T-helper 1 cell treated with Interleukin-12 subunit alpha and Interleukin-12 subunit beta and Interleukin-4 antibody, amounts not matched to agents 30 μg/mL and 1 μg/mL, for 36 hours (primary cell): ENCODE results near the gene GRIK3.
"Not testable (repeated sequence)": the region's sequence is repeated elsewhere in the genome, so short reads cannot be mapped to it uniquely, and the experiment has no call there.

Source experiments
- H3K27ac Mint-ChIP-seq: one replicate; pipeline ENCODE4 v1.8.0; 2021; ENCODE audit warnings: mild to moderate bottlenecking, mixed read lengths
- H3K27me3 Mint-ChIP-seq: one replicate; pipeline ENCODE4 v1.8.0; 2021; ENCODE audit warnings: low read depth, mixed read lengths
- H3K36me3 Mint-ChIP-seq: one replicate; pipeline ENCODE4 v1.8.0; 2021; ENCODE audit warnings: low read depth, mixed read lengths
- H3K4me1 Mint-ChIP-seq: one replicate; pipeline ENCODE4 v1.8.0; 2021; ENCODE audit warnings: low read depth, mixed read lengths
- H3K4me3 Mint-ChIP-seq: one replicate; pipeline ENCODE4 v1.8.0; 2021; ENCODE audit warnings: mild to moderate bottlenecking, moderate library complexity, mixed read lengths
- H3K9me3 Mint-ChIP-seq: one replicate; pipeline ENCODE4 v1.8.0; 2021; ENCODE audit warnings: mixed read lengths

The GRIK3 gene

GRCh38 chr1:37034121-37035013 lies at the start of gene GRIK3:
GRIK3 (minus strand) TSS chr1:37034515; CDS start chr1:37034108, 407 bp downstream.
- H3K9me3 Mint-ChIP-seq = no peaks in the 10 kb centered on the region
- peaks cover 5% of the 10 kb centered on the region for H3K4me1 Mint-ChIP-seq
- H3K36me3 Mint-ChIP-seq = no peaks in the 10 kb centered on the region
- peaks cover 76% of the 10 kb centered on the region for H3K27me3 Mint-ChIP-seq
- no peak within 1 kb of the TSS for H3K4me3 Mint-ChIP-seq
- no peak within 1 kb of the TSS for H3K27ac Mint-ChIP-seq

GRCh38 chr1:37084013-37084412 lies 49.7 kb upstream of the GRIK3 start:
- Mint-ChIP-seq H3K27ac (no peak overlapping the region), H3K27me3 (peaks cover 4% of the 10 kb centered on the region), H3K36me3 (no peaks in the 10 kb centered on the region), H3K4me3 (no peak overlapping the region), H3K4me1 (no peaks in the 10 kb centered on the region), H3K9me3 (no peaks in the 10 kb centered on the region)

GRCh38 chr1:37083603-37084002 lies 49.3 kb upstream of the GRIK3 start:
- Mint-ChIP-seq H3K36me3 (no peaks in the 10 kb centered on the region), H3K4me3 (no peak overlapping the region)

DNA sequence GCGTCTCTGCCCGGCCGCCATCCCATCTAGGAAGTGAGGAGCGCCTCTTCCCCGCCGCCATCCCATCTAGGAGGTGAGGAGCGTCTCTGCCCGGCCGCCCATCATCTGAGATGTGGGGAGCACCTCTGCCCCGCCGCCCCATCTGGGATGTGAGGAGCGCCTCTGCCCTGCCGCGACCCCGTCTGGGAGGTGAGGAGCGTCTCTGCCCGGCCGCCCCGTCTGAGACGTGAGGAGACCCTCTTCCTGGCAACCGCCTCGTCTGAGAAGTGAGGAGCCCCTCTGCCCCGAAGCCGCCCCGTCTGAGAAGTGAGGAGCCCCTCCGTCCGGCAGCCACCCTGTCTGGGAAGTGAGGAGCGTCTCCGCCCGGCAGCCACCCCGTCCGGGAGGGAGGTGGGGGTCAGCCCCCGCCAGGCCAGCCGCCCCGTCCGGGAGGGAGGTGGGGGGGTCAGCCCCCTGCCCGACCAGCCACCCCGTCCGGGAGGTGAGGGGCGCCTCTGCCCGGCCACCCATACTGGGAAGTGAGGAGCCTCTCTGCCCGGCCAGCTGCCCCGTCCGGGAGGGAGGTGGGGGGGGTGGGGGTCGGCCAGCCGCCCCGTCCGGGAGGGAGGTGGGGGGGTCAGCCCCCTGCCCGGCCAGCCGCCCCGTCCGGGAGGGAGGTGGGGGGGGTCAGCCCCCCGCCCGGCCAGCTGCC lies 46.1 kb upstream of the GRIK3 start:
- H3K27ac Mint-ChIP-seq, H3K4me1 Mint-ChIP-seq, H3K36me3 Mint-ChIP-seq, H3K4me3 Mint-ChIP-seq, H3K27me3 Mint-ChIP-seq, H3K9me3 Mint-ChIP-seq: not testable (repeated sequence)

More at GRCh38 chr1:37083603-37084002, 49.3 kb upstream of the GRIK3 start:
- Mint-ChIP-seq H3K4me1 (no peaks in the 10 kb centered on the region), H3K27me3 (peaks cover 4% of the 10 kb centered on the region), H3K9me3 (no peaks in the 10 kb centered on the region), H3K27ac (no peak overlapping the region)

- H3K27ac Mint-ChIP-seq = no peak overlapping the region
- no peaks in the 10 kb centered on the region for H3K36me3 Mint-ChIP-seq
- no peaks in the 10 kb centered on the region for H3K4me1 Mint-ChIP-seq
- H3K9me3 Mint-ChIP-seq = no peaks in the 10 kb centered on the region
- H3K27me3 Mint-ChIP-seq = no peaks in the 10 kb centered on the region
- no peak overlapping the region for H3K4me3 Mint-ChIP-seq
Observed at GRCh38 chr1:37078866-37079265, 44.6 kb upstream of the GRIK3 start.

DNA sequence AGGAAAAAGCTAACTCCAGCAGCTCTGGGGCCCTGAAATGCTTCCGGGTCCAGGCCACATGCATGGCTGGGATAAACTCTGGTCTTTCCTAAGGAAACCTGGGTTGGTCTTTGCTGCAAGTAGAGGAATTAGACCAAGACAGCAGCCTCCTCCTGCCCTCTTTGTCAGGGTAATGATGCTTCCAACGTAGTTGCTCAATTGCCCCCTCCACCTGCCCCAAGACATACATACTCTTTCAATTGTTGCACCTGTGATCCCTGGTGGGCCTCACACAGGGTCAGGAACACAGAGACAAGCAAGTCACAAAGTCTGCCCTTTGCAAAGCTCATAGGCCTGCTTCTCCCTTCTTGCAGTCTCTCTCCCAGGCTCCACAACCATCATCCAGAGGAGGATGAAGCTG lies 41.9 kb upstream of the GRIK3 start:
- H3K36me3 Mint-ChIP-seq = no peaks in the 10 kb centered on the region
- H3K27ac Mint-ChIP-seq = no peak overlapping the region
- H3K27me3 Mint-ChIP-seq = no peaks in the 10 kb centered on the region
- H3K9me3 Mint-ChIP-seq = no peaks in the 10 kb centered on the region
- H3K4me3 Mint-ChIP-seq = no peak overlapping the region
- no peaks in the 10 kb centered on the region for H3K4me1 Mint-ChIP-seq

- H3K4me3 Mint-ChIP-seq = no peak overlapping the region
- no peaks in the 10 kb centered on the region for H3K9me3 Mint-ChIP-seq
- no peaks in the 10 kb centered on the region for H3K4me1 Mint-ChIP-seq
- H3K27ac Mint-ChIP-seq = no peak overlapping the region
- no peaks in the 10 kb centered on the region for H3K27me3 Mint-ChIP-seq
- H3K36me3 Mint-ChIP-seq = no peaks in the 10 kb centered on the region
Observed at GRCh38 chr1:37073854-37074379, 39.6 kb upstream of the GRIK3 start.

DNA sequence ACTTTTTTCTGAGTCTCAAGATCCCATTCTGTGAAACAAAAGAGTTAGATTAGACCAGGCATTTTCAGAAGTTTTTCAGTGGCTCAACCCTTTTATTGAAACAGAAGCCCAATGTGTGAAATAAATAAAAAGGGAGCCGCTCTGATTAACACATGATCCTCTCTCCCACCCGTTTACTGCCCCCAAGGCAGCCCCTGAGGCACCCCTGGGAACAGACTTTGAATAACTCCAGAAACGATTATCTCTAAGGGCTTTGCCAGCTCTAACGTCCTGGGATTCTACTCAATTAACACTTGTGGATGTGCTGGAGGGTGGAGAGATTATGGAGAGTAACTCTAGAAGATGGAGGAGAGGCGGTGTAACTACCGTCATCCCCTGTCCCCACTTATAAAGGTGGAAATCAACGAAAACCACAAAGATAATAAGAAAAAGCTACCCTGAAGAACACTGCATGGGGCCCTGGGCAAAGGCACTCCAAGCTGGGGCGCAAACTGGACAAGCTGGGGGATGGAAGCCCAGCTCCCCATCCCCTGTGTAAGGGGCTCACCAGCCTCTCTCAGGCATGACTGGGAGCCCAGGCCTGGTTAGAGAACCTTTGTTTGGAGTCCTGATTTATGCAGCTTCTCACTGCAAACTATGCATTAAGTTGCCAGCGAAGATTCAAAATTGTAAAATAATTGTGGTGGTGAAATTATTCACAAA lies 39.0 kb upstream of the GRIK3 start:
- no peak overlapping the region for H3K4me3 Mint-ChIP-seq

GRCh38 chr1:37071829-37072228 lies 37.5 kb upstream of the GRIK3 start:
- Mint-ChIP-seq H3K27me3 (peaks cover 4% of the 10 kb centered on the region), H3K9me3 (no peaks in the 10 kb centered on the region), H3K36me3 (no peaks in the 10 kb centered on the region), H3K4me3 (no peak overlapping the region), H3K27ac (no peak overlapping the region), H3K4me1 (no peaks in the 10 kb centered on the region)

More for the DNA sequence above, 39.0 kb upstream of the GRIK3 start:
- H3K9me3 Mint-ChIP-seq = no peaks in the 10 kb centered on the region
- H3K4me1 Mint-ChIP-seq = no peaks in the 10 kb centered on the region
- H3K27ac Mint-ChIP-seq = no peak overlapping the region
- H3K36me3 Mint-ChIP-seq = no peaks in the 10 kb centered on the region
- no peaks in the 10 kb centered on the region for H3K27me3 Mint-ChIP-seq

- no peaks in the 10 kb centered on the region for H3K4me1 Mint-ChIP-seq
- peaks cover 4% of the 10 kb centered on the region for H3K27me3 Mint-ChIP-seq
- H3K27ac Mint-ChIP-seq = no peak overlapping the region
- H3K4me3 Mint-ChIP-seq = no peak overlapping the region
- no peaks in the 10 kb centered on the region for H3K36me3 Mint-ChIP-seq
- no peaks in the 10 kb centered on the region for H3K9me3 Mint-ChIP-seq
Observed at GRCh38 chr1:37070126-37070525, 35.8 kb upstream of the GRIK3 start.

DNA sequence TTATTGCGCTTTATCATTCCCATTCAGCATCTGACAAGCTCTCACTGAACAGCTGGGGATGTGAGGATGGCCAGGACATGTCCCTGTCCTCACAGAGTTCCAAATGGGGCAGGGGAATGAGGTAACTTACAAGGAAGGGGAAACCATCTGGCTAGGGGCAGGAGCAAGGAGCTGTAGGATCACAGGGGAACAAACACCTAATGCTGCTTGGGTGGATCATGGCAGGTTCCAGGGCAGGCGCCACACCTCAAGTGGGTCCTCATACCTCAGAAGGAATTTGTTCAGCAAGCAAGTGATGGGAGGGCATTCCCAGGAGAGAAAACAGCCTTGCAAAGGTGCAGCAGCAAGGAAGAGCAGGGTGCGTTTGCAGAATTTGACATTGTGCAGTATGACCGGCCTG lies 35.1 kb upstream of the GRIK3 start:
- no peaks in the 10 kb centered on the region for H3K4me1 Mint-ChIP-seq
- H3K9me3 Mint-ChIP-seq = no peaks in the 10 kb centered on the region
- no peak overlapping the region for H3K27ac Mint-ChIP-seq
- H3K27me3 Mint-ChIP-seq = peaks cover 4% of the 10 kb centered on the region
- H3K36me3 Mint-ChIP-seq = no peaks in the 10 kb centered on the region
- no peak overlapping the region for H3K4me3 Mint-ChIP-seq

- no peaks in the 10 kb centered on the region for H3K4me1 Mint-ChIP-seq
- peaks cover 4% of the 10 kb centered on the region for H3K27me3 Mint-ChIP-seq
- no peak overlapping the region for H3K27ac Mint-ChIP-seq
- no peaks in the 10 kb centered on the region for H3K36me3 Mint-ChIP-seq
- no peaks in the 10 kb centered on the region for H3K9me3 Mint-ChIP-seq
- H3K4me3 Mint-ChIP-seq = no peak overlapping the region
Observed at GRCh38 chr1:37068897-37069296, 34.6 kb upstream of the GRIK3 start.

DNA sequence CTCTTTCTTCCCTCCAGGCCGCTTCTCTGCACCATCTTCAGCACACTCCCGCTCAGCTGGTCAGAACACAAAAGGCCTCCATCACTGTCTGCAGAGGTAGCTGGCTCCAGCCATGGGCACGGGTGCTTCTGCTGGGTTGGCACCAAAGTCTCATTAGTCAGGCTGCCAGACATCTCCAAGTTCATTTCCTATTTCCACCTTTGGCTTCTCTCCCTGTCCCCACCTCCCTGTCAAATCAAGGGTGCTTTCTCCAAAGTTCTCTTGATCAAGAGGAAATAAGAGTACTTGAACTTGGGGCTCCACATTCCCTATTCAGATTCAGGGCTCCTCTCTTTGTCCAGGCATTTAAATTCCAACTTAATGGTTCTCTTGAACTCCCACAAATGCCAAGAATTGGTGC lies 33.9 kb upstream of the GRIK3 start:
- peaks cover 4% of the 10 kb centered on the region for H3K27me3 Mint-ChIP-seq
- H3K4me3 Mint-ChIP-seq = no peak overlapping the region
- no peak overlapping the region for H3K27ac Mint-ChIP-seq
- no peaks in the 10 kb centered on the region for H3K9me3 Mint-ChIP-seq
- H3K4me1 Mint-ChIP-seq = no peaks in the 10 kb centered on the region
- H3K36me3 Mint-ChIP-seq = no peaks in the 10 kb centered on the region

DNA sequence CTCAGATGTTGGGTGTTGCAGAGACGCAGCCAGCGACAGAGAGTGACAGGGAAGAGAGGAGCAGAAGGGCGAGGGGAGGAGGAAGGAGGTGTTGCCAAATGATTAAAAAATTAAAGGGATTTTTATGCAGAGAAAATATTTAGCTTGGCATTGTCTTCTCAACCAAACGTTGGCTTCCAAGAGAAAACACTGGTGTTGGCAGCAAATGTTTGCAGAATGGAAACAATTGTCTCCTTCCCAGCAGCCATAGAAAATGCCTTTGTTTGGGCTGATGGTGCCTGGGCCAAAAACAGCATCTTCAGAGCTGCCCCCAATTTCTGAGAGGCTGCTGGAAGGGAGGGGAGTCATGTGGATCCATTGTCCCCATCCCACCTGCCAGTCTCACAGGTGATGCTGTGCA lies 29.7 kb upstream of the GRIK3 start:
- H3K4me1 Mint-ChIP-seq = no peaks in the 10 kb centered on the region
- no peak overlapping the region for H3K27ac Mint-ChIP-seq
- no peaks in the 10 kb centered on the region for H3K9me3 Mint-ChIP-seq
- H3K27me3 Mint-ChIP-seq = peaks cover 4% of the 10 kb centered on the region
- H3K4me3 Mint-ChIP-seq = no peak overlapping the region
- H3K36me3 Mint-ChIP-seq = no peaks in the 10 kb centered on the region
